Measurements from ENCODE around the gene FPR1.

FPR1 gene

GRCh38 chr19:51735759-51736449, 15.8 kb downstream of the FPR1 start:
- peak; percentile 29 for DNase-seq (ENCODE audit: low spot score)

- DNase-seq (ENCODE audit: low spot score) = no peak
Measured at GRCh38 chr19:51733742-51734522, 17.7 kb downstream of the FPR1 start.

GRCh38 chr19:51729781-51730180, 21.9 kb downstream of the FPR1 start:
- DNase-seq (ENCODE audit: low spot score) = no peak

GRCh38 chr19:51727349-51727880, 24.3 kb downstream of the FPR1 start:
- DNase-seq (ENCODE audit: low spot score) = no peak

- no peak for DNase-seq (ENCODE audit: low spot score)
Measured at GRCh38 chr19:51726049-51726448, 25.6 kb downstream of the FPR1 start.

- DNase-seq (ENCODE audit: low spot score) = no peak
Measured at GRCh38 chr19:51724543-51724942, 27.1 kb downstream of the FPR1 start.

GRCh38 chr19:51722492-51722891, 29.2 kb downstream of the FPR1 start:
- DNase-seq (ENCODE audit: low spot score) = no peak

- DNase-seq (ENCODE audit: low spot score) = no peak
Measured at GRCh38 chr19:51721905-51722304, 29.8 kb downstream of the FPR1 start.

GRCh38 chr19:51719251-51719988, 32.3 kb downstream of the FPR1 start:
- no peak for DNase-seq (ENCODE audit: low spot score)

- DNase-seq (ENCODE audit: low spot score) = no peak
Measured at GRCh38 chr19:51716925-51717324, 34.8 kb downstream of the FPR1 start.

- DNase-seq (ENCODE audit: low spot score) = no peak
Measured at GRCh38 chr19:51715850-51716249, 35.8 kb downstream of the FPR1 start.

- DNase-seq (ENCODE audit: low spot score) = no peak
Measured at GRCh38 chr19:51714848-51715247, 36.8 kb downstream of the FPR1 start.

- DNase-seq (ENCODE audit: low spot score) = no peak
Measured at GRCh38 chr19:51713319-51714285, 38.1 kb downstream of the FPR1 start.

- peak; percentile 63 for DNase-seq (ENCODE audit: low spot score)
Measured at GRCh38 chr19:51712461-51713081, 39.1 kb downstream of the FPR1 start.

GRCh38 chr19:51711702-51712101, 40.0 kb downstream of the FPR1 start:
- no peak for DNase-seq (ENCODE audit: low spot score)

- no peak for DNase-seq (ENCODE audit: low spot score)
Measured at GRCh38 chr19:51710163-51710562, 41.5 kb downstream of the FPR1 start.

GRCh38 chr19:51709575-51709974, 42.1 kb downstream of the FPR1 start:
- no peak for DNase-seq (ENCODE audit: low spot score)

GRCh38 chr19:51708811-51709210, 42.9 kb downstream of the FPR1 start:
- DNase-seq (ENCODE audit: low spot score) = no peak

GRCh38 chr19:51706885-51707284, 44.8 kb downstream of the FPR1 start:
- no peak for DNase-seq (ENCODE audit: low spot score)

- no peak for DNase-seq (ENCODE audit: low spot score)
Measured at GRCh38 chr19:51706296-51706695, 45.4 kb downstream of the FPR1 start.

- no peak for DNase-seq (ENCODE audit: low spot score)
Measured at GRCh38 chr19:51704626-51705025, 47.1 kb downstream of the FPR1 start.
